Esophagus muscularis mucosa (tissue), 3 donors: ENCODE measurements around the gene FZD2.

Experiments used
- CTCF ChIP-seq, 3 experiments: fragments of 200-600 bp in 2 of 3; fragments of 450-650 bp in 1 of 3; sonication (generic) in 2 of 3; IDR thresholded peaks; one replicate each; pipeline ENCODE4 v1.5.1; 2017 to 2019; ENCODE audit warnings: antibody characterized with exemption in 3 of 3, mild to moderate bottlenecking in 2 of 3, moderate library complexity in 1 of 3
- POLR2A ChIP-seq: fragments of 450-650 bp; IDR thresholded peaks from one replicate; pipeline ENCODE4 v1.6.1; 2017; ENCODE audit warnings: antibody characterized with exemption, moderate library complexity, mild to moderate bottlenecking, low read depth

DNA sequence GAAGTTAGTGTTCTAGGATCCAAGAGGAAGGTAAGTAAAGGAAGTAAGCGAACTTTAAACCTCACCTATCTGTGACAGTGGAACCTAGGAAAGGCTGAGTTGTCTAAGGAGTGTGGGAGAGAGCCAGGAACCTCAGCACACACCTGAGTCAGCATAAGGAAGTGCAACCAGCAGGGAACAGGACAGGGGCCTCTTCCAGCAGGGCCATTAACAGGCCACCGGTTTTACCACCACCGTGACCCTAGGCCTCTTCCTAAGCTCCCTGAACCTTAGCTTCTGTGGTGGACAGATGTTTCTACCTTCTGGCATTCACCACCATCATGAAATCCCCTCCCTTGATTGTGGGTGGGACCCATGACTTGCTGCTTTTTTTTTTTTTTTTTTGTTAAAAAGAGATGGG is 27.4 kb upstream of the FZD2 start:
- TF ChIP-seq CTCF (IDR thresholded peaks at IDR 0.05) (no peak), POLR2A (no peak)
